Ishikawa (cell line): ENCODE results near the gene NLK.

ENCODE experiments used
- CEBPB ChIP-seq: IDR thresholded peaks from 2 replicates; pipeline ENCODE4 v1.6.1; 2012
- CREB1 ChIP-seq: IDR thresholded peaks from 2 replicates; pipeline ENCODE4 v1.6.1; 2012; ENCODE audit warnings: low read depth
- EGR1 ChIP-seq: IDR thresholded peaks from 2 replicates; pipeline ENCODE4 v1.6.1; 2012
- EP300 ChIP-seq: IDR thresholded peaks from 2 replicates; pipeline ENCODE4 v1.6.1; 2012; ENCODE audit warnings: borderline replicate concordance
- TAF1 ChIP-seq: IDR thresholded peaks from 2 replicates; pipeline ENCODE4 v1.6.1; 2012; ENCODE audit warnings: low read depth, mild to moderate bottlenecking
- TCF12 ChIP-seq: IDR thresholded peaks from 2 replicates; pipeline ENCODE4 v1.6.1; 2012; ENCODE audit warnings: low read depth

GRCh38 chr17:28010406-28010805 is 32.1 kb upstream of the NLK start:
- TF ChIP-seq CEBPB (no peak), EGR1 (no peak), EP300 (no peak), CREB1 (no peak), TCF12 (no peak), TAF1 (no peak)
